HUDEP-2 (cell line): ENCODE data around the gene DDX54.
"Not testable (repeated sequence)": the region's sequence is repeated elsewhere in the genome, so short reads cannot be mapped to it uniquely, and the experiment has no call there.

Source experiments
- DNase-seq, 76 experiments: peaks; one replicate each; lab custom pipeline; 2025; ENCODE audit not compliant: unreplicated experiment in 76 of 76; lab: John Stamatoyannopoulos, UW

Gene DDX54

GRCh38 chr12:113220593-113221180 lies 35.4 kb upstream of the DDX54 start:
- DNase-seq: peak in 1 of 76 experiments; percentile 35

DNA sequence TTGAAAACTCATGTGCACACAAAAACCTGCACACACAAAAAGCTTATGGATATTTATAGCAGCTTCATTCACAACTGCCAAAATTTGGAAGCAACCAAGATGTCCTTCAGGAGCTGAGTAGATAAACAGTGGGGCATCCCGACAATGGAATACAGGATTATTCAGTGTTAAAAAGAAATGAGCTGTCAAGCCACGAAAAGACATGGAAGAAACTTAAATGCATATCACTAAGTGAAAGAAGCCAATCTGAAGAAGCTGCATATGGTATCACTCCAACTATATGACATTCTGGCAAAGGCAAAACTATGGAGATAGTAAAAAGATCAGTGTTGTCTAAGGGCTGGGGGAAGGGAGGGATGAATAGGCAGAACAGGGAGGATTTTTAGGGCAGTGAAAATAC lies 30.7 kb upstream of the DDX54 start:
- DNase-seq: no peak

DNA sequence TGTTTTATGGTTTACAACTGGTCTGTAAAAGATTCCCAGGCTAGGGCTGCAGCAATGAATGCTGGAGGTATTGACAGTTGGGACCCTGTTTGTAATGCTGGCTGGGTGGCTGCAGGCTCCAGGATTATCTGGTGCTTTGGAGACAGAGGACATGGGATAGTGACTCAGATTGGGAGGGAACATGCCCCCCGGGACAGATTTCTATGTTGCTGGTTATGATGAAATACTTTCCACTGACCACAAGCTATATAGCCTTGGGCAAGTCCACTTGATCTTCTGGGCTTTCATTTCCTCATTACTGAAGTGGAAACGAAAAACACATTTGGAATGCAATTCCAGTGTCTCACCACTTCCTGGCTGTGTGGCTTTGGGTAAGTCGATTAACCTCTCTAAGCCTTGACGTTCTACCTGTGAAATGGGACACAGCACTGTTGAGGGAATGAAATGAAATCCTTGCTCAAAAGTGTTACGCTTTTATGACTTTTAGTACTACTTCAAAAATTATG lies 29.7 kb upstream of the DDX54 start:
- DNase-seq: no peak

- no peak for DNase-seq
Observed at GRCh38 chr12:113211160-113211559, 25.9 kb upstream of the DDX54 start.

DNA sequence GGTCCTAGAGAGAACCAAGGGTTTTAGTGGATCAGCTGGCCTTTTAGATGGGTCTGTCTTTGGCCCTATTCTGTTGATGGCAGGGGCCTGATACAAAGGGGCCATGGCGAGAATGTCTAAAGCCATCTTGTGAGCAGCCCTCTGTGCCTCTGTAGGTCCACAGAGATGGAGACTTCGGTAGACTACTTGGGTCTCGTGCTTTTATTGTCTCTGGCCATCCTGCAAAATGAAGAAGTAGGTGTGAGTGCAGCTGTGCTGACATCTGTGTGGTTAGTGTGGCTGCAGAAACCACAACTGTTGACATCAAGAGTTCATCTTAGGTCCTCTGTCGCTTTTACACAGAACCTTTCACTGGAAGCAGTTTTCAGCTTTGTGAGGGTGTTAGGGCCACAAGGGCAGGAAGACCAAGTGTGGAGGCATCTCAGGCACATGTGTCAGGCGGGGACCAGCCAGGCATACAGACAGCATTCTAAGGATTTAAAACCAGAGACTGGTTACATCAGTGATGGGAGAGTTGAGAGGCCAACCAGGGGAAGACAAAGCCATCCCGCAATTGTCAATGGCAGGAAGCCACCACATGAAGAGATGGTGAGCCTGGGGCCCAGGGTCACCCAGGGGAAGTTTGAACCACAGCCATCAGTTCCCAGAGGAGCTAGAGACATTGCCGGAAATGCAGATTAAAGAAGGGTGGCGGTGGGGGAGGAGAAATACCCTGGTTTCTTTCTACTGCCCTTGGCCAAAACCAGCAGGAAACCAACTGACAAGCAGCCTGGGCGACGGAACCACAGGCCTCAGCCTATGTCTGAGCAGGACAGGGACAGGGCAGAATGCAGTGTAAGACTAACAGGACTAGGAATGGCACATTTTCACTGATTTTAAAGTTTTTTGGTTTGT lies 23.0 kb upstream of the DDX54 start:
- peak in 2 of 76 experiments; percentile 12 to 37 for DNase-seq

GRCh38 chr12:113207613-113208040 lies 22.3 kb upstream of the DDX54 start:
- DNase-seq: no peak

GRCh38 chr12:113206802-113207201 lies 21.5 kb upstream of the DDX54 start:
- DNase-seq: not testable (repeated sequence)

GRCh38 chr12:113204804-113205203 lies 19.5 kb upstream of the DDX54 start:
- DNase-seq: no peak

DNA sequence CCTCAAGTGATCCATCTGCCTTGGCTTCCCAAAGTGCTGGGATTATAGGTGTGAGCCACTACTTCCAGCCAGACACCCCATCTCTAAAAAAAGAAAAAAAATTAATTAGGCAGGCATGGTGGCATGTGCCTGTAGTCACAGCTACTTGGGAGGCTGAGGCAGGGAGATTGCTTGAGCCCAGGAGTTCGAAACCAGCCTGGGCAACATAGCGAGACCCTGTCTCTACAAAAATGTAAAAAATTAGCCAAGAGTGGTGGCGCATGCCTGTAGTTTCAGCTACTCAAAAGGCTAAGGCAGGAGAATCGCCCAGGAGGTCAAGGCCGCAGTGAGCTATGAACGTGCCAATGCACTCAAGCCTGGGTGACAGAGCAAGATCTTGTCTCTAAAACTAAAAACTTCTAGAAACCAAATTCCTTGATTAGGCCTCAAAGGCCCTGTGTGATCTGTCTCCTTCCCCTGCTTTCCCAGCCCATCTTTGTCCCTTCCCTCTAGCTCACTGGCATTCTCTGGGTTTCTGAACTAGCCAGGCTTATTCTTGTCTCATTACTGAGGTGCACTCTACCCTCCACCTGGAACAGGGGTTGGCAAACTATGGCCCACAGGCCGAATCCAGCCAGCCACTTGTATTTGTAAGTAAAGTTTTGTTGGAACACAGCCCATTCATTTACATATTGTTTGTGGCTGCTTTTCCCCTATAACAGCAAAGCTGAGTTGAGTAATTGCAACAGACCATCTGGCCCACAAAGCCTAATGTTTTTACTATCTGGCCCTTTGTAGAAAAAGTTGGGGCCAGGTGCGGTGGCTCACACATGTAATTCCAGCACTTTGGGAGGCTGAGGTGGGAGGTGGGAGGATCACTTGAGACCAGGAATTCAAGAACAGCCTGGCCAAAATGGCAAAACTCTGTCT lies 18.8 kb upstream of the DDX54 start:
- no peak for DNase-seq

DNA sequence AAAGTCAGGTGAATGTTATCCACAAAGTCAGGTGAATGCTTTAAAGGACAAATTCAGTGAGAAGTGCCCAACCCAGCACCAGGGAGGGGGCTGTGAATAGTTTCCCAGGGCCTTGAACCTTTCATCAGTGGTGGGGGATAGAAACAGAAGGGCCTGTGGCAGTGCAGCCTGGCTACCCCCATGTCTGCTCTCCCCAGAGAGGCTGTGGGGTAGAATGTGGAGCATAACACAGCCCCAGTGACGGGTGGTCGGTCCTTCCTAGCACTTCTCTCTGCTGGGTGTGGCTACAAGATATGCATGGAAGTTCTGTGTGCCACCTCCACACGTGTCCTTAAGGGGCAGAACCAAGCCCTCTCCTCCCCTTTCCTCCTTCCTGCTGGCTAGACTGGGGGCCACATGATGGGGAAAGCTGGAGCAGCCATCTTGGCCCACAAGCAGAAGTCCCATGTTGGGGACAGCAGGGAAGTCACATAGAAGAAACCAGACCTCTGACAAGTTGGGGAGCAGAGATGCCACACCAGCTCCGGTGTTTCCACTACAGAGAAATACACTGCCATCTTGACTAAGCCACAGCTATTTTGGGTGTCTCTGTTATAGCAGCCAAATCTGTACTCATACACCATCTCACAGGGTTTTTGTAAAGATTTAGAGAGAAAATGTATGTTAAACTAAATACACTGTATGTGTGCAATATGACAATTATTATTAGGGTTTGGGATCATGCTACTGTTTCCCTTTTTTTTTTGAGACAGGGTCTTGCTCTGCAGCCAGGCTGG lies 17.2 kb upstream of the DDX54 start:
- DNase-seq: no peak

GRCh38 chr12:113201187-113202177 lies 16.2 kb upstream of the DDX54 start:
- no peak for DNase-seq

- DNase-seq: no peak
Observed at GRCh38 chr12:113200021-113200797, 14.9 kb upstream of the DDX54 start.

DNA sequence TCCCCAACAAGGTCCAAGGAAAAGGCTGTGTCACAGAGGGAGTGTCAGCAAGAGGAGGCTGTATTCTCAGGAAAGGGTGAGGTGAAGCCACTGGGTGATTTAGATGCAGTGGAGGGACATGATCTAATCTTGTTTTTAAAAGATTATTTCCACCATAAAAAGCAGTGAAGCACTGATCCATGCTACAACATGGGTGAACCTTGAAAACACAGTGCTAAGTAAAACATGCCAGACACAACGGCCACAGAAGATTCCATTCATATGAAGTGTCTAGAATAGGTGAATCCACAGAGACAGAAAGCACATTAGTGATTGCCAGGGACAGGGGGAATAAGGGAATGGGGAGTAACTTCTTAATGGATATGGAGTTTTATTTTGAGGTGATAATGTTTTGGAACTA lies 13.0 kb upstream of the DDX54 start:
- DNase-seq: no peak

DNA sequence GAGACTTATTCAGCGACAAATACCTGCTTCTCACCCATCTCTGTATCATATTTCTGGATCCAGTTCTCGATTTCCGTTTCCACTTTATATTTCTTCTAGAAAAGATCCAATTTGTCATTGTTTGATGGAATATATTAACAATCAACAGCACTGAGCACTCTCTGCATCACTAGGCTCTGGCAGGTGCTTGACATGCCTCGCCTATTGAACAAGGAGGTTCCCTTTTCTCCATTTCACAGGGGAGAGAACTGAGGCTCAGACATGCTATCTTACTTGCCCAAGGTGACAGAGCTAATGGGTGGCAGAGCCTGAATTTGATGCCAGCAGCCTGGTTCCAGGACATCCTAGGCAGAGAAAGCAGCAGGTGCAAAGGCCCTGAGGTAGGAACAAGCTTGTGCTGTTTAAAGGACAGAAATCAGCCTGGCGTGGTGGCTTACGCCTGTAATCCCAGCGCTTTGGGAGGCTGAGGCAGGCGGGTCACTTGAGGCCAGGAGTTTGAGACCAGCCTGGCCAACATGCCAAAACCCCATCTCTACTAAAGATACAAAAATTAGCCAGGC lies 12.3 kb upstream of the DDX54 start:
- no peak for DNase-seq

DNA sequence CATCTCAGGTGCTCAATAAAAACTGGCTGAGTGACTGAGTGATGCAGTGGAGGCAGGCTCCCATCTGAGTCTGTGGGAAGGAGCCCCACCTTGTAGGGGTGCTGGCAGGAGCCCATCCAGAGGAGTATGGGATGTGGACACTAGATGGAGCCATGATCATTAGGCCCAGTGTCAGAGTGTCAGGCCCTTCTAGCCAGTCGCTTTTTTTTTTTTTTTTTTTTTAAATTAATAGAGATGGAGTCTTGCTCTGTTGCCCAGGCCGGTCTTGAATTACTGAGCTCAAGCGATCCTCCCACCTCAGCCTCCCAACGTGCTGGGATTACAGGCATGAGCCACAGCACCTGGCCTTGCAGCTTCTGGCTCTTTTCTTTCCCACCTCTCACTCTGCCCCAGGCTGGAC lies 11.7 kb upstream of the DDX54 start:
- peak in 69 of 76 experiments; percentile 3 to 75 (median 45) for DNase-seq

DNA sequence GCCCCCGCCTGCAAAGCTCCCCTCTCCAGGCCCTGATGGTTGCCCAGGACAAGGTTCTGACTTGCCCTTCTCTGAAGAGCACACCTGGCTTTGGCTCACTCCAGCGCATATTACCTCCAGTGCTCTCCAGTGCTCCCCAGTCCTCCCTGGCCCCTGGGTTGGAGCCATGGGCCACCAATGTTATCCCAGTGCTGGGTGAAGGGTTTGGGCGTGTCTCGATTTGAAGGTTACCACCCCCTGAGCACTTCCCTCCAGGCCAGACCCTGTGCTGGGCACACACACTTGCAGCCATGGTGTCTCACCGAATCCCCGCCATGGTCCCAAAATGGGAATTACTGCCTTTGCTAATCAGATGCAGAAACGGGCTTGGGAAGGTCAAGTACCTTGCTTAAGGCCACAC lies 11.3 kb upstream of the DDX54 start:
- DNase-seq: no peak

DNA sequence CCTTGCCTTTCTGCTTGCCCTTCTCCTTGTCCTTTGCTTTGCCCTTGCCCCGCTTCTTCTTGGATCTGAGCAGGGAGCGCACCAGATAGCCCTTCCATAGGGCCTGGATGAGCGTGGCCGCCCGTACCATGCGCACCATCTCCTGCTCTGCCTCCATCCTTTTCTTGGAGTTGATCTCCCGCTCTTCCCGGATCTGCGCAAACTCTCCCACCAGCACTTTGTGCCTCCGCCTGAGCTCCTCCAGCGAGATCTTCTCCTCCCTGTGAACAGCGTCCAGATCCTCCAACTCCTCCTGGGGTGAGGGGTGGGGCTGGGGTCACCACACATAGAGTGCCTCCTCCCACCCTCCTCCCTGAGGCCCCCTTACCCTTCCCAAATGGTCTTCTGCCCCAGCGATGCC lies 10.3 kb upstream of the DDX54 start:
- no peak for DNase-seq

DNA sequence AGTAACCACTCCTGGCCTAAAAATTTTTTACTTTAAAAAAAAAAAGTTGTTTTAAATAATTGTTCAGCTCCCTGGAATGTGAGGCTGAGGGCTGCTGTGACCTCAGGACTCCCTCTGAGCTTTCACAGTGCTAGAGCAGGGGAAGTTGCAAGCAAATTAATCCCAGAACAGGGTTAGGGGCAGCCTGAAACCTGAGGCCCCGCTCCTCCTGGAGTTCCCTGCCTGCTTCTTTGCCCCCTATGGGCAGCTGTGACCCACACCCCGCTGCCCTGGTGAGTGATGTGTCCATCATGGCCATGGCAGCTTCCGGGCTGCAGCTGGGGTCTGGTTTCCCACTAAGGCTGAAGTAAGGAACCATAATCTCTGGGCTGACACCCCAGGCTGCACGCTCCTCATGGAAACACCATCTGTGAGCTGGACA lies 9.7 kb upstream of the DDX54 start:
- no peak for DNase-seq
